ENCODE data around the gene CHRNA4. TPM values are rescaled to one million over a fixed set of nuclear protein-coding genes. Genes with fewer than 3 reads are reported as not detected.
"Not testable (repeated sequence)": the region's sequence is repeated elsewhere in the genome, so short reads cannot be mapped to it uniquely, and the experiment has no call there.

CHRNA4 gene
- total and polyA plus RNA-seq, 4 donors: not detected

DNA sequence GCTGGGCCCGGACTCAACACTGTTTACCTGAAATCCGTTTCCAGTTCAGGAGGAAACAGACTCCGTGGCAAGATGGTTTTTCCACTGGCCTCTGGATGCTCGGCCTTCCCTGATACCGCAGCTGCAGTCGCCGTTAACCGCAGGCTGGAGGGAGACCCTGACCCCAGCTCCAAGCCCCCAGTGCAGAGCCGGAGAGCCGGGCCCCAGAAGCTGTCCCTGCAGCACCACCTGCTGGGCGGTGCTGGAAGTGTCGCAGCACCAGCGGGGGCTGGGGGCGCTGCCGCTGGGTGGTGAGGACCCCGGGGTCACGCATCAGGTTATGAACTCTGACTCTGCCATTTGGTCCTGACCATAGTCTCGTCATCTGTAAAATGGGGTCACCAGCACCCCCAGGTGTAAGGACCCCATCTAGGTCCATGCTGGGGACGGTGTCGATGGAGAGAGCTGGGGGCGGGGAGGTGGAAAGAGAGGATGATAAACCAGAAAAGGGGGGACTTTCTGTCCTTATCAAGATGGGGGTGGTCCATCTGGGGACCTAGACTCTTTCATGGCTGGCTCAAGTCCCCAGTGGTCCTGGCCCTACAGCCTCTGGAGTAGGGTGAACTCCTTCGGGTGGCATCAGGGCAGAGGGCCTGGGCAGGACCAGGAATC lies 20.8 kb upstream of the CHRNA4 start:
- Histone ChIP-seq H3K27ac (ENCODE audit: low read depth in 1 of 2, low read length in 2 of 2) (no peak overlapping the region), H3K4me1 (ENCODE audit: control insufficient read depth in 1 of 2, insufficient read depth in 2 of 2, low read length in 2 of 2) (no peaks in the 10 kb centered on the region), H3K4me3 (ENCODE audit: low read length in 2 of 2) (no peak overlapping the region), H3K9me3 (ENCODE audit: control insufficient read depth, low read length) (peaks cover 9% of the 10 kb centered on the region), H3K36me3 (ENCODE audit: control insufficient read depth in 1 of 2, insufficient read depth in 2 of 2, low read length in 1 of 2) (no peaks in the 10 kb centered on the region), H3K27me3 (ENCODE audit: control insufficient read depth in 1 of 2, insufficient read depth in 2 of 2, low read length in 1 of 2) (no peaks in the 10 kb centered on the region)
- 17 to 18% methylated on average over 22 of the region's 22 CpGs for WGBS, 2 donors
- no peak for DNase-seq
- ATAC-seq (ENCODE audit: low FRiP score): no peak
- intact Hi-C loops (cut with DNase I): no loop called here

DNA sequence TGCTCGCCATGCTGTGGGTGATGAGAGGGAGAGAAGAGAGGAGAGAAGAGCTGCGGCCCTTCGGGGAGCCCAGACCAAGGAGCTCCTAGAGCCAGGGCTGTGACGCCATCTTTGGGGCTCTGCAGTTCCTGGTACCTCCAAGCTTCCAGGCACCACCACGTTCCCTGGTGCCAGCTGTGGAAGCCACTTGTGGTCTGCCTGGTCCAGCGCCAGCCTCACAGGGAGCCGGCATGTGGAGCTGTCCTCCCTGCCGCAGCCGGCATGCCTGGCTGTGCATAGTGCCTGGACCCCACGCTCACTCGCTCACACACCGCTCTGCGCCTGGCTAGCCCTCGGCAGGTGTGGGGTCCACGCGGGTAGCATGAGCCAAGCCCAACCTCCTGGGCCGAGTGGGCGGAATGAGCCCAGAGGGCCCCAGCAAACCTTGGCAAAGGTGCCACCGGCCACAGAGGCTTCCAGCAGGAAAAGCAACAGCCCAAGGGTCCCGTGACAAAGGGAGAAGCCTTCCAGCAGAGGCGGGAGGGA lies 19.3 kb upstream of the CHRNA4 start:
- Histone ChIP-seq H3K9me3 (ENCODE audit: control insufficient read depth, low read length) (peaks cover 2% of the 10 kb centered on the region), H3K36me3 (ENCODE audit: control insufficient read depth in 1 of 2, insufficient read depth in 2 of 2, low read length in 1 of 2) (no peaks in the 10 kb centered on the region), H3K27ac (ENCODE audit: low read depth in 1 of 2, low read length in 2 of 2) (no peak overlapping the region), H3K4me1 (ENCODE audit: control insufficient read depth in 1 of 2, insufficient read depth in 2 of 2, low read length in 2 of 2) (no peaks in the 10 kb centered on the region), H3K4me3 (ENCODE audit: low read length in 2 of 2) (no peak overlapping the region), H3K27me3 (ENCODE audit: control insufficient read depth in 1 of 2, insufficient read depth in 2 of 2, low read length in 1 of 2) (no peaks in the 10 kb centered on the region)
- intact Hi-C loops (cut with DNase I): no loop called here
- ATAC-seq (ENCODE audit: low FRiP score) (no peak), DNase-seq (no peak)
- 81 to 87% methylated on average over 21 of the region's 21 CpGs for WGBS, 2 donors

DNA sequence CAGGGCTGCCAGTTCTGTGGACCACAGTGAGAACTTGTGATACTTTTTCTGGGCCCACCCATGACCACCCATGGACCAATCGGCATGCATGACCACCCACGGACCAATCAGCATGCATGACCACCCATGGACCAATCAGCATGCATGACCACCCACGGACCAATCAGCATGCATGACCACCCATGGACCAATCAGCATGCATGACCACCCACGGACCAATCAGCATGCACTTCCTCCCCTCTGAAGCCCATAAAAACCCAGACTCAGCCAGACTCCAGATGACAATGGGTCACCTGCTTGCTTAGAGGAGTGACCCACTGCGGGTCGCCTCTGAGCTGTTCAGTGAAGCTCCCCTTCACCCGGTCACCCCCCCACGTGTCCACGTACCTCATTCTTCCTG lies 18.7 kb upstream of the CHRNA4 start:
- H3K27me3 ChIP-seq (ENCODE audit: control insufficient read depth in 1 of 2, insufficient read depth in 2 of 2, low read length in 1 of 2); intact Hi-C loops (cut with DNase I); H3K36me3 ChIP-seq (ENCODE audit: control insufficient read depth in 1 of 2, insufficient read depth in 2 of 2, low read length in 1 of 2); ATAC-seq (ENCODE audit: low FRiP score); H3K27ac ChIP-seq (ENCODE audit: low read depth in 1 of 2, low read length in 2 of 2); H3K9me3 ChIP-seq (ENCODE audit: control insufficient read depth, low read length); DNase-seq; H3K4me1 ChIP-seq (ENCODE audit: control insufficient read depth in 1 of 2, insufficient read depth in 2 of 2, low read length in 2 of 2); H3K4me3 ChIP-seq (ENCODE audit: low read length in 2 of 2): not testable (repeated sequence)
- WGBS, 2 donors: 83 to 88% methylated on average over 9 of the region's 9 CpGs

DNA sequence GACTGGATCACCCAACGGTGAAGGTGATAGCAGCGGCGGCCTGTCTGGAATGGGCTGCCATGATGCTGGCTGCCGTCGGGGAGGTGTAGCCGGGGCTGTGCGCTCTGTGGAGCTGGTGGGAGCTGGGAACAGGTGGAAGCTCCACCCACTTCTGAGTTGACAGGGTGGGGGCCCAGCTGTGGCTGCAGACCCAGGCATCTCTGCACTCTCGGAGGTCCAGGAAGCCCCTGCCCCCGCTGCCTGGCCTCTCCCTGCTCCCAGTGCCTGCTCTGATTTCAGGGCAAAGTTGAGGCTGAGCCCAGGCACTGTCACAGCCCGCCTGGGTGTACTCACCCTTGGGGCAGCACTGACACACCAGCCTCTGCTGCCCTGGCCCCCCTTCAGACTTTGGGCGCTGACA lies 18.1 kb upstream of the CHRNA4 start:
- Histone ChIP-seq H3K27me3 (ENCODE audit: control insufficient read depth in 1 of 2, insufficient read depth in 2 of 2, low read length in 1 of 2) (no peaks in the 10 kb centered on the region), H3K36me3 (ENCODE audit: control insufficient read depth in 1 of 2, insufficient read depth in 2 of 2, low read length in 1 of 2) (no peaks in the 10 kb centered on the region)
- no peak for ATAC-seq (ENCODE audit: low FRiP score)

DNA sequence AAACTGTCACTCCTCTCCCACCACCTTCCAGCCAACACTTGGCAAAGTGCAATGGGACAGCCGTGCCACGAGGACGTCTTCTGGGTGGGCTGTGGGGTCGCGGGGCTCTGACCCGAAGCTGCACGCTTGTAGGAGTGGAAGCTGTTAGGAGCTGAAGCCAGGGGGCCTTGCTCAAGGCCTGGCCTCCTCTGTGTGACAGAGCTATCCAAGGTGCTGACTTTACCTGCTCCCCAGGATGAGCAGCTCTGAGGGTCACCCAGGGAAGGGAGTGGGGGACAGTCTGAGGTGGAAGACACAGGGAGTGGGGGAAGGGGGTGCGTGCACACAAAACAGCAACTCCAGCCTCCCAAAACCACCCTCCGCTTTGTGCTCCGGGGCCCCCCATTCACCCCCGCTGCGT lies 17.5 kb upstream of the CHRNA4 start:
- Histone ChIP-seq H3K27ac (ENCODE audit: low read depth in 1 of 2, low read length in 2 of 2) (no peak overlapping the region), H3K9me3 (ENCODE audit: control insufficient read depth, low read length) (no peaks in the 10 kb centered on the region), H3K4me3 (ENCODE audit: low read length in 2 of 2) (no peak overlapping the region), H3K4me1 (ENCODE audit: control insufficient read depth in 1 of 2, insufficient read depth in 2 of 2, low read length in 2 of 2) (no peaks in the 10 kb centered on the region), H3K36me3 (ENCODE audit: control insufficient read depth in 1 of 2, insufficient read depth in 2 of 2, low read length in 1 of 2) (no peaks in the 10 kb centered on the region), H3K27me3 (ENCODE audit: control insufficient read depth in 1 of 2, insufficient read depth in 2 of 2, low read length in 1 of 2) (no peaks in the 10 kb centered on the region)
- DNase-seq (no peak), ATAC-seq (ENCODE audit: low FRiP score) (no peak)
- 49 to 50% methylated on average over 12 of the region's 12 CpGs for WGBS, 2 donors
- intact Hi-C loops (cut with DNase I): no loop called here

More for the DNA sequence above, 18.1 kb upstream of the CHRNA4 start:
- Histone ChIP-seq H3K9me3 (ENCODE audit: control insufficient read depth, low read length) (peaks cover under 1% of the 10 kb centered on the region), H3K27ac (ENCODE audit: low read depth in 1 of 2, low read length in 2 of 2) (no peak overlapping the region), H3K4me1 (ENCODE audit: control insufficient read depth in 1 of 2, insufficient read depth in 2 of 2, low read length in 2 of 2) (no peaks in the 10 kb centered on the region), H3K4me3 (ENCODE audit: low read length in 2 of 2) (no peak overlapping the region)
- intact Hi-C loops (cut with DNase I): no loop called here
- WGBS, 2 donors: 72 to 79% methylated on average over 11 of the region's 11 CpGs
- DNase-seq: no peak

DNA sequence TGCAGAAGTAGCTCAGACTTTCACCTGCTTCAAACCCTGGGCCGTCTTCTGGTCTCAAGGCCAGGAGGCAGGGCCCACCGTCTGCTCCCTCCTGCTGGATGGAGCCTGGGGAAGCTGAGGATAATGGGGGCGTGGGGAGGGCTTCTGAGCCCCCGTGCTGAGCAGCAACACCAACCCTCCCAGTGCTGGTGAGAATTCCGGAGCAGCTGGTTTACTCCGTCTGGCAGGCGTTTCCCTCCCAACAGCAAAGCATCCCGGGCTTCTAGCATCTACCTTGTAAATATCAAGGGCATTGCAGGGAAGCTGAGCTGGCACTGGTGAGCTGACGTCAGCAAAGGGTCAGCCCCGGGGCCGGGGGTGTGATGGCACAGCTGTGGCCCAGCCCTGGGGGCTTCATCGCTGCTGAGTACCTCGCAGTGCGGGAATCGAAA lies 16.8 kb upstream of the CHRNA4 start:
- Histone ChIP-seq H3K27ac (ENCODE audit: low read depth in 1 of 2, low read length in 2 of 2) (no peak overlapping the region), H3K4me3 (ENCODE audit: low read length in 2 of 2) (no peak overlapping the region), H3K27me3 (ENCODE audit: control insufficient read depth in 1 of 2, insufficient read depth in 2 of 2, low read length in 1 of 2) (no peaks in the 10 kb centered on the region), H3K4me1 (ENCODE audit: control insufficient read depth in 1 of 2, insufficient read depth in 2 of 2, low read length in 2 of 2) (no peaks in the 10 kb centered on the region), H3K36me3 (ENCODE audit: control insufficient read depth in 1 of 2, insufficient read depth in 2 of 2, low read length in 1 of 2) (no peaks in the 10 kb centered on the region), H3K9me3 (ENCODE audit: control insufficient read depth, low read length) (no peaks in the 10 kb centered on the region)
- DNase-seq: no peak
- intact Hi-C loops (cut with DNase I): no loop called here
- no peak for ATAC-seq (ENCODE audit: low FRiP score)
- 25 to 26% methylated on average over 15 of the region's 15 CpGs for WGBS, 2 donors

DNA sequence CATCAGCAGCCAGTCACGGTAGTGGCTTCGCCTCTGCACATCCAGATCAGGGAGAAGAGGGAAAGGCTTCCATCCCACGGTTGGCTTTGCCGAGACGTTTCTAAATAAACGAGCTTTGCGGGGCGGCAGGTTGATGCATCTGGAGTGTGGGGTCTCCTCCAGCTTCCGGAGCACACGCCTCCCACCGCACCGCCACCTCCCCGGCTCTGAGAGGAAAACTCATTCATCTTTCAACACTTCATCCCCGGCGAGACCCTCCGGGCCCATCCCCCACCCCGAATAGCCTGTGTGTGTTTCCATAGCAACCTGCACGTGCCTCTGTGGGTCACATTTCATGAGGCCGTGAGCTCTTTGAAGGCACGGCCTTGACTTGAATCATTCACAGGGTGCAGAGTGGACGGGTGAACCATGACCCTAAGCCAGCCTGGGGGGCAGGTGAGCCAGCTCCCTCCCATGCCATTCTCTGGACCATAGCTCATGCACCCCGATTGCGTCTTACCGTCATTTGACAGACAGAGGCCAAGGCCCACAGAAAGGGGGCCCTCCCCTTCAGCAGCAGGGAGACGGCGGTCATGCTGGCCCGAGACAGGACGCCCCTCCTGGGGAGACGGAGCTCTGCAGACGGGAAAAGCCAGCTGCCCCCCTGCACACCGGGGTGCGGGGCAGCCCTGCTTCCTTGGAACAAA lies 16.2 kb upstream of the CHRNA4 start:
- Histone ChIP-seq H3K4me3 (ENCODE audit: low read length in 2 of 2) (no peak overlapping the region), H3K9me3 (ENCODE audit: control insufficient read depth, low read length) (no peaks in the 10 kb centered on the region), H3K27ac (ENCODE audit: low read depth in 1 of 2, low read length in 2 of 2) (no peak overlapping the region), H3K27me3 (ENCODE audit: control insufficient read depth in 1 of 2, insufficient read depth in 2 of 2, low read length in 1 of 2) (no peaks in the 10 kb centered on the region), H3K4me1 (ENCODE audit: control insufficient read depth in 1 of 2, insufficient read depth in 2 of 2, low read length in 2 of 2) (no peaks in the 10 kb centered on the region), H3K36me3 (ENCODE audit: control insufficient read depth in 1 of 2, insufficient read depth in 2 of 2, low read length in 1 of 2) (no peaks in the 10 kb centered on the region)
- intact Hi-C loops (cut with DNase I): no loop called here
- WGBS, 2 donors: 3 to 4% methylated on average over 32 of the region's 32 CpGs
- no peak for ATAC-seq (ENCODE audit: low FRiP score)
- DNase-seq: no peak

DNA sequence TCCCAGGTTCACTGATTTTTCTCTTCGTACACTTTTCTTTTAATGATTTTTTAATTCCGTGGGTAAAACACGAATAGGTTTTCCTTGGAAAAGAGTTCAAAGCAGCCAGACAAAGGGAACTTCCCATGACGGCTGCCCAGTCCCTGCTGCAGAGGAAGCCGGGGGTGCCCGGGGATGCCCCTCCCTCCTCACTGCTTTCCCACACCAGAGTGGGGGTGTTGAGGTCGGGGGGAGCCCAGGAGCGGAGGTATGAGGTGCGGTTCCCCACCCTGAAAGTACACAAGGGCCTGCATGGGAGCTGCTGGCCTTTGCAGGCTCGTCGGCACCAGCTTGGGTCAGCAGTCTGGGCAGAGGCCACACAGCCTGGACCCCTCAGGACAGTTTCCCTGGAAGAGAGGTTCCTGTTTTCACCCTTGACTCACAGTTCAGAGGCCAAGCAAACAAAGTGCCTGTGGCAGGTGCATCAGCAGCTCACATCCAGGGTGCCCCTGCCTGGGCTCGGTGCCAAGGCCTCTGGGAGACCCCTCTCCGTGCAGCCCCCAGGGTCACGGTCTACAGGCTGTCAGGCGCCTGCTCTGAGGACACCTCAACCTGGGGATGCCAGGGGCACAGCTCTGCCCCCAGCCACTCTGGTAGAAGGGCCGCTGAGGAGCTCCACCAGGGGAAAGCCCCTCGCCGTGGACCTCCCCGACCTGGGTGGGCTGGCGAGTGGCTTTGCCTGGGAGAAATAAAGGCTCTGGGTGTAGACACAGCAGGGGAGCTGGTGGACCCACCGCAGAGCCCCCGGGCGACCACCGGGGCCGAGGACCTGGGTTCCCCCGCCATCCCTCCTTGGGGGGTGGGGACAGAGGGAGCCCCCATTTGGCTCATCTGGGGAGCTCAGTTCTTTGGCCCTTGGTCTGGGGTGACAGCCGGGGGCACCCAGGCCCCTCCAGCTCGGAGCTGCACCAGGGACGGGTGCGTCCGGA lies 15.4 kb upstream of the CHRNA4 start:
- 38 to 45% methylated on average over 31 of the region's 31 CpGs for whole genome bisulfite sequencing, 2 donors
- Histone ChIP-seq H3K9me3 (ENCODE audit: control insufficient read depth, low read length) (no peaks in the 10 kb centered on the region), H3K4me3 (ENCODE audit: low read length in 2 of 2) (no peak overlapping the region), H3K36me3 (ENCODE audit: control insufficient read depth in 1 of 2, insufficient read depth in 2 of 2, low read length in 1 of 2) (no peaks in the 10 kb centered on the region), H3K27ac (ENCODE audit: low read depth in 1 of 2, low read length in 2 of 2) (no peak overlapping the region), H3K4me1 (ENCODE audit: control insufficient read depth in 1 of 2, insufficient read depth in 2 of 2, low read length in 2 of 2) (no peaks in the 10 kb centered on the region), H3K27me3 (ENCODE audit: control insufficient read depth in 1 of 2, insufficient read depth in 2 of 2, low read length in 1 of 2) (no peaks in the 10 kb centered on the region)
- ATAC-seq (ENCODE audit: low FRiP score) (no peak), DNase-seq (no peak)
- intact Hi-C loops (cut with DNase I): no loop called here
